ENCODE measurements around the gene NXN.
A peak's percentile ranks its signal among the peaks of the same experiment; 100 is the strongest.
"Not testable (repeated sequence)": the region's sequence is repeated elsewhere in the genome, so short reads cannot be mapped to it uniquely, and the experiment has no call there.

Gene NXN

GRCh38 chr17:1001640-1002411 lies 22.2 kb upstream of the NXN start:
- TF ChIP-seq, protein P1, sequence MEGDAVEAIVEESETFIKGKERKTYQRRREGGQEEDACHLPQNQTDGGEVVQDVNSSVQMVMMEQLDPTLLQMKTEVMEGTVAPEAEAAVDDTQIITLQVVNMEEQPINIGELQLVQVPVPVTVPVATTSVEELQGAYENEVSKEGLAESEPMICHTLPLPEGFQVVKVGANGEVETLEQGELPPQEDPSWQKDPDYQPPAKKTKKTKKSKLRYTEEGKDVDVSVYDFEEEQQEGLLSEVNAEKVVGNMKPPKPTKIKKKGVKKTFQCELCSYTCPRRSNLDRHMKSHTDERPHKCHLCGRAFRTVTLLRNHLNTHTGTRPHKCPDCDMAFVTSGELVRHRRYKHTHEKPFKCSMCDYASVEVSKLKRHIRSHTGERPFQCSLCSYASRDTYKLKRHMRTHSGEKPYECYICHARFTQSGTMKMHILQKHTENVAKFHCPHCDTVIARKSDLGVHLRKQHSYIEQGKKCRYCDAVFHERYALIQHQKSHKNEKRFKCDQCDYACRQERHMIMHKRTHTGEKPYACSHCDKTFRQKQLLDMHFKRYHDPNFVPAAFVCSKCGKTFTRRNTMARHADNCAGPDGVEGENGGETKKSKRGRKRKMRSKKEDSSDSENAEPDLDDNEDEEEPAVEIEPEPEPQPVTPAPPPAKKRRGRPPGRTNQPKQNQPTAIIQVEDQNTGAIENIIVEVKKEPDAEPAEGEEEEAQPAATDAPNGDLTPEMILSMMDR (IDR thresholded peaks at IDR 0.05; ENCODE audit: low read depth, low read length) = no peak
- H3K4me3 ChIP-seq (ENCODE audit: low read depth, low read length) = no peak overlapping the region

- no peak overlapping the region for H3K4me3 ChIP-seq (ENCODE audit: low read depth, low read length)
- TF ChIP-seq, protein P1 (IDR thresholded peaks at IDR 0.05; ENCODE audit: low read depth, low read length) = no peak
Observed at GRCh38 chr17:1000597-1001461, 21.3 kb upstream of the NXN start.

- TF ChIP-seq, protein P1 (IDR thresholded peaks at IDR 0.05; ENCODE audit: low read depth, low read length) = no peak
- peak overlapping the region; percentile 99 for H3K4me3 ChIP-seq (ENCODE audit: low read depth, low read length)
Observed at GRCh38 chr17:998111-998510, 18.5 kb upstream of the NXN start.

- TF ChIP-seq, protein P1 (IDR thresholded peaks at IDR 0.05; ENCODE audit: low read depth, low read length) = peak; percentile 86
- peak within 1 kb of the TSS; percentile 99 for H3K4me3 ChIP-seq (ENCODE audit: low read depth, low read length)
Observed at GRCh38 chr17:996554-997344, 17.2 kb upstream of the NXN start, which contains the start of gene TIMM22. Gene TIMM22, plus strand, starts transcription at chr17:997129. Its CDS starts 14 bp downstream, at chr17:997143.

DNA sequence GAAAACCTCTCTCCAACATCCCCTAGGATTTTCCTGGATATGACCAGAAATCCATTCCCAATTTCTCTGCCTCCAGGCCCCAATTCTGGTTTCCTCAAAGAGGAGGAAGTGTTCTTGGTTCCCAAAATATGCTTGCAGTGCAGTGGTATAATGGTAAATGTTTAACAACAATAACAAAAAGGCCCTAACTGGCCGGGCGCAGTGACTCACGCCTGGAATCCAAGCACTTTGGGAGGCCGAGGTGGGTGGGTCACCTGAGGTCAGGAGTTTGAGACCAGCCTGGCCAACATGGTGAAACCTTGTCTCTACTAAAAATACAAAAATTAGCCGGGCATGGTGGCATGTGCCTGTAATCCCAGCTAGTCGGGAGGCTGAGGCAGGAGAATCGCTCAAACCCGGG lies 15.7 kb upstream of the NXN start:
- H3K4me3 ChIP-seq (ENCODE audit: low read depth, low read length) = not testable (repeated sequence)

DNA sequence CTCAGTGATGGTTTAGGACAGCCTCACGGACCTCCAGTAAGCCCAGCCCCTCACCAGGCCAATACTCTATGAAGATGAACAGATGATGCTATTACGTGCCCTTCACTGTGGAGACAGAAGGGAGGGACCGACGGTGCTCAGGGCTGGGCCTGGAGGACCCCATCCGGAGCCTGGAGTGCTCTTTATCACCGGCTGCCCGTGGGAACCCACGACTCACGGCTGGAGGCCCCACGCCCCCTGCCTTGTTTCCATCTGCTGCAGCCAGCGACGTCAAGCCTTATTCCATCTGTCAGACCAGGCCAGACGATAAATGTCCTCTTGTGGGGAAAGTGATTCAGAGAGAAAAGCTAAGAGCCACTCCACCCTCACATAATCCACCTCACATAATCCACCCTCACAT lies 13.4 kb upstream of the NXN start:
- TF ChIP-seq, protein P1 (IDR thresholded peaks at IDR 0.05; ENCODE audit: low read depth, low read length) = no peak
- no peak overlapping the region for H3K4me3 ChIP-seq (ENCODE audit: low read depth, low read length)

GRCh38 chr17:988561-988960 lies 9.0 kb upstream of the NXN start:
- H3K4me3 ChIP-seq (ENCODE audit: low read depth, low read length) = no peak overlapping the region
- TF ChIP-seq, protein P1 (IDR thresholded peaks at IDR 0.05; ENCODE audit: low read depth, low read length) = no peak

All from WI38 (cell line).